ENCODE data around the gene OTOF. TPM values are rescaled to one million over a fixed set of nuclear protein-coding genes. Genes with fewer than 3 reads are reported as not detected.

Gene OTOF
- total RNA-seq, 1 experiment from 2014 or later, result not detected

DNA sequence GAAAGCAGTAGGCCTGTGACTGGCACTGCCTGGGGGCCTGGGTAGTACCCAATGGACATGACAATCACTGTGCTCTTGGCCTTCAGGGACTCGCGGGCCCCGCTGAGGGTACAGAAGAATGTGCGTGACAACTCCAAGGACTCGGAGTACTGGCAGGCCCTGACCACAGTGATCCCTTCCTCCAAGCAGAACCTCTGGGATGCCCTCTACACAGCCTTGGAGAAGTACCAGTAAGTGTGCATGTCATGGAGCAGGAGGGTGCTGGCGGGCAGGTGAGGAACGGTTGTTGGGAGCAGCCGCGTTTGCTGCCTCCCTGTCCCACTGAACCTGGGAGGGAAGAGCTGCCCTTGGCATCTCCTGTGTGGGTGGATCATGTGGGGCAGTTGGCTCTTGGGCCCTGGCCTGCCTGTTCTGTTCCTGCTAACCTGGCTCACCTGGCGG, 23.3 kb downstream of the OTOF start:
- no peaks in the 10 kb centered on the region for H3K9me3 ChIP-seq (ENCODE audit: low read depth, low read length, poor library complexity, severe bottlenecking)
- no peaks in the 10 kb centered on the region for H3K36me3 ChIP-seq (ENCODE audit: insufficient read depth, low read length, poor library complexity, severe bottlenecking)
- POLR2A ChIA-PET (ENCODE audit: low non-redundant PET), result no interaction called here
- no peak overlapping the region for H3K4me3 ChIP-seq (ENCODE audit: low read depth, low read length, poor library complexity, severe bottlenecking)
- H3K27ac ChIP-seq (ENCODE audit: low read depth, low read length, poor library complexity, severe bottlenecking), result no peak overlapping the region
- H3K27me3 ChIP-seq (replicated peaks; ENCODE audit: insufficient read depth, low read depth, low read length, poor library complexity), result no peaks in the 10 kb centered on the region
- BruUV-seq (replicated peaks), result no TSS peak
- CTCF ChIA-PET, result no interaction called here
- no peak for TF ChIP-seq EZH2 (IDR thresholded peaks at IDR 0.05; ENCODE audit: borderline replicate concordance, low read depth, low read length, poor library complexity, severe bottlenecking)
- TF ChIP-seq, protein P1, sequence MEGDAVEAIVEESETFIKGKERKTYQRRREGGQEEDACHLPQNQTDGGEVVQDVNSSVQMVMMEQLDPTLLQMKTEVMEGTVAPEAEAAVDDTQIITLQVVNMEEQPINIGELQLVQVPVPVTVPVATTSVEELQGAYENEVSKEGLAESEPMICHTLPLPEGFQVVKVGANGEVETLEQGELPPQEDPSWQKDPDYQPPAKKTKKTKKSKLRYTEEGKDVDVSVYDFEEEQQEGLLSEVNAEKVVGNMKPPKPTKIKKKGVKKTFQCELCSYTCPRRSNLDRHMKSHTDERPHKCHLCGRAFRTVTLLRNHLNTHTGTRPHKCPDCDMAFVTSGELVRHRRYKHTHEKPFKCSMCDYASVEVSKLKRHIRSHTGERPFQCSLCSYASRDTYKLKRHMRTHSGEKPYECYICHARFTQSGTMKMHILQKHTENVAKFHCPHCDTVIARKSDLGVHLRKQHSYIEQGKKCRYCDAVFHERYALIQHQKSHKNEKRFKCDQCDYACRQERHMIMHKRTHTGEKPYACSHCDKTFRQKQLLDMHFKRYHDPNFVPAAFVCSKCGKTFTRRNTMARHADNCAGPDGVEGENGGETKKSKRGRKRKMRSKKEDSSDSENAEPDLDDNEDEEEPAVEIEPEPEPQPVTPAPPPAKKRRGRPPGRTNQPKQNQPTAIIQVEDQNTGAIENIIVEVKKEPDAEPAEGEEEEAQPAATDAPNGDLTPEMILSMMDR (conservative IDR thresholded peaks at IDR 0.05; ENCODE audit: low read depth, low read length), result no peak
- DNase-seq (ENCODE audit: low spot score), result no peak
- intact Hi-C loops (cut with micrococcal nuclease; ENCODE audit: unreplicated experiment), result no loop called here
- no peaks in the 10 kb centered on the region for H3K4me1 ChIP-seq (ENCODE audit: insufficient read depth, low read length, poor library complexity, severe bottlenecking)

DNA sequence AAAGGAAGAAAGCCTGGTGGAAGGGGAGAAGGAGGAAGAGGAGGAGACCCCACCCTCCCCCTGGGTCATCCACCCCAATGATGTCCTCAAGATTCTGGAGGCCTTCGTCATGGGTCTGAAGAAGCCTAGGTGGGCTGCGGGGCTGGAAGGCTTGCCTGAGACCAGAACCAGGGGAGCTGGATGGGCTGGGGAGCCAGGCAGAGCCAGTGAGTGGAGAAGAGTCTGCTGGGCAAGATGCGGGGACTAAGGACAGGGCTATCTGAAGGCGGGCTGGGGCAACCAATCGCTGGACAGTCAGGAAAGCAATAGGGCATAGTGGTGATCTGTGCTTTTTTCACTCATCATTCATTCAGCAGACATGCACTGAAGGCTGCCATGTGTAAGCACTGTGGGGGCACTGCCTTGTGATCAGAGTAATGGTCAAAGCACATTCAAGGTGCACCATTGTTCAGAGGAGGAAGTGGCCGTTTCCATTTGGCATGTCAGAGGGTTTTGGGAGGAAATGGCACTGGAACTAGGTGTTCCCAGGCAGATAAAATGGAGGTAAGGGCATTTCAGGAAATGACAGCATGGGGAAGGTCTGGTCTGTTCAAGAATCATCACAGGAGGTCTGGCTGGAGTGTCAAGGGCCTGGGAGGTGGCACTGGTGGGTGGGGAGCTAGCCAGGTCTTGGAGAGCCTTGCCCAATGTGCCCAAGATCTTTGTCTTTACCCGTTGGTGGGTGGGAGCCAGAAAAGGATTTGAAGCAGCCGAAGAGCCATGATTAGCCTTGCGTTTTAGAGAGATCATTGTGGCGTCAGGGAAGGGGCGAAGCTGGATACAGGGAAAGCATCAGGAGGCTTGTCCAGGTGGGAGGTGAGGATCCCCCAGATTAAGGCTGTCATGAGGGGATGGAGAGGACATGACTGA, 24.2 kb downstream of the OTOF start:
- DNase-seq (ENCODE audit: low spot score), result no peak
- Histone ChIP-seq H3K9me3 (ENCODE audit: low read depth, low read length, poor library complexity, severe bottlenecking) (no peaks in the 10 kb centered on the region), H3K27me3 (replicated peaks; ENCODE audit: insufficient read depth, low read depth, low read length, poor library complexity) (no peaks in the 10 kb centered on the region), H3K27ac (ENCODE audit: low read depth, low read length, poor library complexity, severe bottlenecking) (no peak overlapping the region), H3K36me3 (ENCODE audit: insufficient read depth, low read length, poor library complexity, severe bottlenecking) (no peaks in the 10 kb centered on the region), H3K4me1 (ENCODE audit: insufficient read depth, low read length, poor library complexity, severe bottlenecking) (no peaks in the 10 kb centered on the region), H3K4me3 (ENCODE audit: low read depth, low read length, poor library complexity, severe bottlenecking) (no peak overlapping the region)
- BruUV-seq (replicated peaks), result no TSS peak
- CTCF ChIA-PET, result no interaction called here
- POLR2A ChIA-PET (ENCODE audit: low non-redundant PET), result no interaction called here
- intact Hi-C loops (cut with micrococcal nuclease; ENCODE audit: unreplicated experiment), result no loop called here
- TF ChIP-seq EZH2 (IDR thresholded peaks at IDR 0.05; ENCODE audit: borderline replicate concordance, low read depth, low read length, poor library complexity, severe bottlenecking), result no peak
- TF ChIP-seq, protein P1 (conservative IDR thresholded peaks at IDR 0.05; ENCODE audit: low read depth, low read length), result no peak

DNA sequence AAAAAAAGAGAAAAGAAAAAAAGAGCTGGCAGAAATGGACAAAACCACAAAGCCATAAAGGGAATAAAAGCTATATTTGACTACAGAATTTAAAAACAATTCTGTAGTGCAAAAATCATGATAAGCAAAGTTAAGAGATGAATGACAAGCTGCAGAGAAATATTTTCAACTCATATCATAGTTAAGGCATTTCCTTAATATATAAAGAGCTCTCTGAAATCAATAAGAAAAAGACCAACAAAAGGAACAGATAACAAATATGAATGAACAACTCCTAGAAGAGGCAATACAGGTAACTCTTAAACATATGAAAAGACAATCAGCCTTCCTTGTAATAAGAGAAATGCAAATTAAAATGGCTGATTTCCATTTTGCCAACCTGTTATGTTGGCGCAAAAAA, 26.2 kb downstream of the OTOF start:
- no TSS peak for BruUV-seq (replicated peaks)
- no peaks in the 10 kb centered on the region for H3K9me3 ChIP-seq (ENCODE audit: low read depth, low read length, poor library complexity, severe bottlenecking)
- TF ChIP-seq, protein P1 (conservative IDR thresholded peaks at IDR 0.05; ENCODE audit: low read depth, low read length), result no peak
- no peak for TF ChIP-seq EZH2 (IDR thresholded peaks at IDR 0.05; ENCODE audit: borderline replicate concordance, low read depth, low read length, poor library complexity, severe bottlenecking)
- no peak overlapping the region for H3K27ac ChIP-seq (ENCODE audit: low read depth, low read length, poor library complexity, severe bottlenecking)
- no peaks in the 10 kb centered on the region for H3K27me3 ChIP-seq (replicated peaks; ENCODE audit: insufficient read depth, low read depth, low read length, poor library complexity)
- no peaks in the 10 kb centered on the region for H3K36me3 ChIP-seq (ENCODE audit: insufficient read depth, low read length, poor library complexity, severe bottlenecking)
- no peaks in the 10 kb centered on the region for H3K4me1 ChIP-seq (ENCODE audit: insufficient read depth, low read length, poor library complexity, severe bottlenecking)
- DNase-seq (ENCODE audit: low spot score), result no peak
- CTCF ChIA-PET, result interaction anchor here (0.7 kb wide), 1 partner anchor 51 kb away, joined by 4 read pairs; no protein-coding TSS in a partner anchor
- intact Hi-C loops (cut with micrococcal nuclease; ENCODE audit: unreplicated experiment), result no loop called here
- H3K4me3 ChIP-seq (ENCODE audit: low read depth, low read length, poor library complexity, severe bottlenecking), result no peak overlapping the region
- POLR2A ChIA-PET (ENCODE audit: low non-redundant PET), result no interaction called here

All from A673 (cell line).